GM19455 (cell line): Measurements from ENCODE around the gene CCDC33.

ENCODE experiments used
- ATAC-seq: cut with Tn5 transposase; IDR thresholded peaks from one replicate; pipeline ENCODE4 v1.9.1; 2021; ENCODE audit not compliant: unreplicated experiment

Gene CCDC33

DNA sequence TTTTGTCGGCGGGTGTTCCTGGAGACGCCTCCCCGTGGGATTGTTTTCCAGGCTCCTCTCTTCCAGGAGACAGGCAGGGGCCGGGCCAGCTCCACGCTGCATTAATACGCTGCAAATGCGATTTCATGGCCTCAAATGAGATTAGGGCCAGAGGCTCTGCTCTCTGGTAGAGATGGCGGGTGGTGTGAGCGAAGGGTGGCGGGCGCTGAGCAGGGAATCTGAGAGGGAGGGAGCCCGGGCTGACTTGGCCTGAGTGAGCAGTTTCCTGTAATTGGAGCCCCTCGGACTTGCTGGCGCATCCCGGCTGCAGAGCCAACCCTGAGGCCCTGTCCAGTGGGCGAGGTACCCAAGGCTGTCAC, 7.4 kb upstream of the CCDC33 start:
- ATAC-seq, result no peak

DNA sequence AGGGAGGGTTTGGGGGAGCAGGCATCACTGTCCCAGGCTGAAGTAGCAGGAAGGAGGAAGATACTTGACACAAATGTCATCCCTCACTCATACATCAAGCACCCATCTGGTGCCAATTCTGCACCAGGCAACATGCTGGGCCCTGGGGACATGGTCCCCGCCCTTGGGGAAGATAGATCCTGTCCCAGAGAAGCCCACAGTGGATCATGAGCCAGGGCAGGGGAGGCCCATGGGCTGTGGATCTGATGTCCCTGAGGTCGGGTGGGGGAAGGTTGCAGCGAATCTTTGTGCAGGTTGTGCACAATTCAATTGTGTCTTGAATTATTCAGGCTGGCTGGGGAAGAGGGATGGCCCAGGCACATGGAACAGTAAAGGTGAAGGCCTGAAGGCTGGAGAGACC, 6.4 kb upstream of the CCDC33 start:
- no peak for ATAC-seq

DNA sequence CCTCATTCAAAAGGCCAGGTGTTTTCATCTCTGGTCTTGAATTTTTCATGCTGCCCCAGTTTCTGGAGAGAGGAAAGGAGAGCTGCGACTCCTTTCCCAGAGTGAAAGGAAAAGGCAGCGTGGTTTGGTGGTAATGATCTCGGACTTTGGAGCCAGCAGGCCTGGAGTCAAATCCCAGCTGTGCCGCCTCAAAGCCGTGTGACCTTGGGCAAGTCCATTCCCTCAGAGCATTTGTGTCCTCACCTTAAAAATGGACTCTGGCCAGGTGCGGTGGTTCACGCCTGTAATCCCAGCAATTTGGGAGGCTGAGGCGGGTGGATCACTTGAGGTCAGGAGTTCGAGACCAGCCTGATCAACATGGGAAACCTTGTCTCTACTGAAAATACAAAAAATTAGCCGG, 4.7 kb upstream of the CCDC33 start:
- no peak for ATAC-seq

DNA sequence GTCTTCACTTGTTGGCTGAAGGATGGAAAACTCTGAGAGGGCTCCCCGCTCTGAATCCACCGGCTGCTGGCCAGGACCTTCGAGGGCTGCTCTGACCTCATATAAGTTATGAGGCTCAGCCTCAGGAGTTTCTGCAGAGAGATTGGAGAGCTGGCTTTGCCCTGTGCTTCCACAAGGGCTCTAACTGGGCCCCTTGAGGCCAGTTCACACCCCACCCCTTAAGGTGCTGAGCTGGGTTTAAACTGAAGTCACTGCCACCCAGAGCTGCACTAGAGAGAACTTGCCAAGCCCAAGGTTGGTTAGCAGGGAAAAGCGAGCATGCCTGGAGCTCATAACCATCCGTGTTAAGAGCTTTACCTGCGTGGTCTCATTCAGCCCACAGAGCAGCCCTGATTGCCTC, 2.8 kb upstream of the CCDC33 start:
- ATAC-seq, result no peak

DNA sequence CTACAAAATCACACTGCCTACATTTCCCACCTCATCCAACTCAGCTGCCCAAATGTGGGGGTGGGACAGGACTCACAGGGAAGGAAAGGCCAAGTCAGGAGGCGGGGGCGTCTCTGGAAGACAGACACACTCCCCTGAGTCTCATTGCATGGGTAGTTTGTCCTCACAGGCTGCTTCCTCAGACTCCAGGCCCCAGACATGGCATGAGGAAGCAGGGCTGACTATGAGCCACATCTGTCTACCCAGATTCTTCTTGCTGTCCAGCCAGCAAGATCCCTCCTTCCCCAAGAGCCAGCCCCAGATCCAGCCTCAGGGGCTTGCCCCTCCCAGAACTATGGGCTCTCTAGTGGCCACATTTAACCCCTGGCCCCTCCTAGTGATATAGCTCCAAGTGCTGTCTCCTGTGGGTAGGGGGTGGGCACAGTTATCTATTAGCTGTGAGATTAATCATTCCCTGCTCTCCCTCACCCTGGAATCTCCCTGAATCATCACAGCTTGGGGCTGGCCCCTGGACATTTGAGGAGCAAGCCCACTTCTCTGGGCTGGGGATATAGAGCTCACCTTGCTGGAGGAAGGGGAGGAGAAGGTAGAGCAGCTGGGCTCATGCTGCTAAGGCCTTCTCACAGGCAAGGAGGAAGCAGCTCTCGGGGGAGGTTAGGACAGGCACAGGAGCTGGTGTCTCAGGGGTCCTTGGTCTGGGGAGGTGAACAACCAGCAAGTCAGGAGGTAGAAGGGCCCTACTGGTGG, 2.1 kb upstream of the CCDC33 start:
- no peak for ATAC-seq

DNA sequence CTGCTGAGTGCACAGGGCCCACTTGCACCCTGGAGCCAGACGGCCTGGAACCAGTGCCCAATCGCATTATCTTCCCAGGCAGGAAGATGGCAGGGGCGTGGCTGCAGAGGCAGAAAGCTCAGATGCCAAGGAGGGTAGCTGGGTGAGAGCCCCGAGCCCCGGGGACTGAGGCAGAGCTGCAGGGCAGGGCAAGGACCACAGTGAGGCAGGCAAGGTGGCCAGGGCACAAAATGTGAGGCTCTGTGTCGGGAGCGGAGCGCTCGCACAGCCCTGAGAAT, 1.6 kb upstream of the CCDC33 start:
- ATAC-seq, result no peak

DNA sequence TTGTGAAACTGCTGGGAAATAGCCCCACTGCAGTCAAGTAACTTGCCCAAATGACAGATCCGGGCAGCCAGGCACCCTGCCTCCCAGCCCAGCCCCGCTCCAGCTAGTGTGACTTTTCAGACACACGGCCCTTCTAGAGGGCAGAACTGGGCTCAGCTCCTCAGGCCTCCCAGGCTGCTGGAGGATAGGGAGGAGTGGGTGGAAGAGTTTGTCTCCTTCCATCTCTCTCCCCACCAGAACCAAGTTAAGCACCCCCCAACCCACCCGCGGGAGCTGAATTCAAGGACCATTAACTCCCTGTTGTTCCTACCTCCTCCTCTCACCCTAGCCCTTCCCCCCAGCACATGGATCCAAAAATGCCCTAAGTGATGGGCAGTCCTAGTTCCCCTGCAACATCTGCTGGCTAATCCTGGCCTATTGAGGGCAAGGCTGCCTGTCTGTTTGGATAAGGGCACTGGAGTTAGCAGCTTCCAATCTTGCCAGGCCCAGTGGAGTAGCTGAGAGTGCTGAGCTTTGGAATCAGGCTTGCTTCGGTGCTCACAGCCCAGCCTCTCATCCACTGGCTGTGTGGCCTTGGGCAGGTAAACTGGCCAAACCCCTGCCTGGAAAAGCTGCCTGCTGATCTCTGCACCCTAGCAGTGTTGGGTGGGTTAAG, 3.1 kb downstream of the CCDC33 start:
- no peak for ATAC-seq

DNA sequence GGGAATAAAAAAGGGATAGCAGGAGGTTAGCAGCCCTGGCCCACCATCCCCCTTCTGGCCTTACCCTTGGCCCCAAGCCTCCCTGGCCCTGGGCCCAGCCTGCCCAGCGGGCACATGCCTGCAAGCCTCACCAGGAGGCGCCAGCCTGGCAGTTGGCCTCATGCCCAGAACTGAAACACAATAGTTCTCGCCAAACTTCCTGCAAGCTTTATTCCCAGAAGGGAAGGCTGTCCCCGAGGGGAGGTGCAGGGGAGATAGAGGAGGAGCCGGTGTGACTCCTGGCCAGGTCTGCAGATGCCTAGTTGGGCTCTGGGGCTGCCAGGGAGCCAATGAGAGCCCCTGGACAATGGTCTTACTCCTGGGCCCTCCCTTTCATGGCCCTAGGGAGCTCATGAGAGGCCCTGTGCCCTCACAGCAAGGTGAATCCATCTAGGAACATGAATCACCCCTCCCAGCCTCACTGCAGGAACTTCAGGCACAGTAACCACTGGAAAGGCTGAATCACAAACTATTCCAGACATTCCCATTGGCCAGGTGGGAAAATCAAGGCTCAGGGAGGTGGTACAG, 4.0 kb downstream of the CCDC33 start:
- ATAC-seq, result no peak

DNA sequence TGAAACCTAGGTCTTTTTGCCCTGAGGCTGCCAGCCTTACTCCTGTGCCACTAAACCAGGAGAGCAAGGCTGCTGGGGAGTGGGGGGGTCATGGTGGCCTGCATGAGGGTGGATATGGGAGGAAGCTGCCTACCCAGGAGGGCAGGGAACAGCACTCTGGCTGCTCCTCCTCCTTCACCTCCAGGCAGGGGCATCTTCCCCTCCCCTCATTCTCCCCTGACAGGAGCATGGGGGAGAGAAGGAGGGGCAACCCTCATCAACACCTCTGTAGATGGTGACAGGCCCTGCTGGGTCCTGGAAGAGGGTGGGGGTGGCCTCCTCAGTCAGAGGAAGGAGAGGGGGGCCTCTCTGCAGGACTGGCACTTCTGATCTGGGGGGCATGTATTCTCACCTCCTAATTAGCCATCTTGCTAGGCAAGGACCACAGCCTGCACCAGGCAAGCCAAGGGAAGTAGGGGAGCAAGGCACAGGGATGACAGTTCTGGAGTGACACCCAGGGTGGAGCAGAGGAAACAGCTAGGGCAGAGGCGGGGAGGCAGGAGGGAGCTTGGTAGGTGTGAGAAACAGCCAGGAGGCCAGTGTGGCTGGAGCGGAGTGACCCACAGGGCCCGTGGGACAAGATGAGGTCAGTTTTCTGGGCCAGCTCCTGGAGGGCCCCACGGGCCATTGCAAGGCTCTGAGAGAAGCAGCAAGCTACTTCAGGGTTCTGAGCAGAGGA, 4.9 kb downstream of the CCDC33 start:
- ATAC-seq, result no peak

DNA sequence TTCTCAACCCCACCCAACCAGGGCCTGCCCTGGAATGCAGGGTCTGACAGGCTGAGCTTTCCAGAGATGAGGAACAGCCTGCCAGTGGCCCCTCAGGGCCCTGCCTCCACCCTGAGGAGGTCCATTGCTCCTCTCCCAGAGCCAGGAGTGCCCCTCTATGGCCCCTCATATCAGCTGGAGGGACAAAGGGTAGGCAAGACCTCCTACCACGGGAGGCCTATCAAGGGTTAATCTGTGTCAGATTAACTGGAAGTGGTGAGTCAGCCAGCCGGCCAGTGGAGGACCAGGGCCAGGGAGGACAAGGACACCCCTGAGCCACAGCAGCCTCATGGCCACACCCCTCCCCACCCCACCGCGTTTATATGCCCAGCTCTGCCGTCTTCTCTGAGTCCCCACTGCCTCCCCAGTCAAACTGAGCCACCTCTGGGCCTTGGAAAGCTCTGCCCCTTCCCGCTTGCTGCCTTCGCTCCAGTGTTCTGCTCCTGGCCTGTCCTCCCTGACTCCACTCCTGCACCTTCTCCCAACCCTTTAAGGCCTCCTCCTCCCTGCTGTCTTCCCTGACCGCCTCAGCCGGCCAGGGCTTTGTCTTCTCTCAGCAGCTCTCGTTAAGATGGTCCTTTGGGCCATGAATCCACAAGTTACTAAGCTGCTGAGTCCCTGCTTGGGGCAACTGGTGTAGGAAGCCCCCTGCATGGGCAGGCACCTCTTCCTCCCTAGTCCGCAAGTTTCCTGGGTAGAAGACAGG, 6.5 kb downstream of the CCDC33 start:
- no peak for ATAC-seq

DNA sequence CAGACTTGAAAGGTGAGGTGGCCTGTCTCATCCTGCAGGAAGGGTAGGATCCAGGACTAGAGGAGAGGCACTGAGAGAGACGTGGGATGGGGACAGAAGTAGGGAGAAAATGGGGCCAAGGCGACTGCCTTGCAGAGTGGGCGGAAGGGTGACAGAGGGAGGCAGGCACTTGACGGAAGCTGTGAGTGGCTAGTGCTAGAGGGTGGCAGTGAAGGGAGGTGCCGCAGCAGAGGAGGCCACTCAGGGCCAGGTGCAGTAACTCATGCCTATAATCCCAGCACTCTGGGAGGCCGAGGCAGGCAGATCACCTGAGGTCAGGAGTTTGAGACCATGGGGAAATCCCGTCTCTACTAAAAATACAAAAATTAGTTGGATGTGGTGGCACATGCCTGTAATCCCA, 7.3 kb downstream of the CCDC33 start:
- no peak for ATAC-seq

DNA sequence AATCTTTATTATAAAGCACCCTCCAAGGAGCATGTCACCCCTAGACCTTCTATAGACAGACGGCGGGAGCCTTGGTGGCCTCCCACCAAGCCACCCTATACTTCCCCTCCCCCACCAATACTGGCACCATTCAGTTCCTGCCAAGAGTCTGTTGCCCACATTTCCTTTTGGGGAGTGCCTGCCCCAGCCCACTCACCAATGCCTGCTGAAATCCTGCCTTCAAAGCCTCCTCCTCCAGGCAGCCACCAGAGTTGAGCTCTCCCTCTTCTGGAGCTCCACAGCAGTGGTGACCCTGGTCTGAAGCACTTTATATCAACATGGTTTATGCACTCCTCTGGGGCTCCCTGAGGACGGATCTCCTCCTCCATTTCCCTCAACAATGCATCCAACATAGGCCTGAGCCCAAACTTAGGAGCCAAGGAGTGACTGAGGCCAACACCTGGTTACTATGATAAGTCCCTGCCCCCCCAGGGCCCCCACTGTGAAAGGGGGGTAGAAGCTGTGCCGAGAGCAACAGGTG, 8.8 kb downstream of the CCDC33 start:
- no peak for ATAC-seq

DNA sequence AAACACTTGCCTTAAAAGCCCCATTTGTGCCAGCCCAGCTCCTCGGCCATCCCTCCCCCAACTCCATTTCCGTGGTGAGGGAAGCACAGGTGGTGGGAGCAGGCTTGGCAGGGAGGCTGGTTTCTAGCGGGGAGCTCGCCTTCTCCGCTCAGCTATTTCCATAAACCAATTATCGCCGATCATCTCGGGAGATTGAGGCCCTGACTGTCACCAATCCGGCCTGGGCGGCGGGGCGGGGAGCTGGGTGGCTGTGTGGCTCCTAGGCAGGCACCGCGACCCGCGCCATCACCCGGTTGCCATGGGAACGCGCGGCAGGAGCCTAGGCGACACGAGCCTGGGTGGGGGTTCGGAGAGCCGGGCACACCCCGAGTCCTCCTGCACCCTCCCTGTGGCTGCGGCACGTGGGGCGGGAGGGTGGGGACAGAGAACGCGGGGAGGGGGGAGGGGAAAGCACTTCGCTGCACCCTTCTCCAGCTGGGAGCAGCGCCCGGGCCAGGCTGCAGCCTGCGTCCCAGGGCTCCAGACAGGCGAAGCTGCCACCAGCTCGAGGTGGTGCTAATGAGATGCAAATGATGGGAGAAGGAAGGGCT, 9.3 kb downstream of the CCDC33 start:
- no peak for ATAC-seq

DNA sequence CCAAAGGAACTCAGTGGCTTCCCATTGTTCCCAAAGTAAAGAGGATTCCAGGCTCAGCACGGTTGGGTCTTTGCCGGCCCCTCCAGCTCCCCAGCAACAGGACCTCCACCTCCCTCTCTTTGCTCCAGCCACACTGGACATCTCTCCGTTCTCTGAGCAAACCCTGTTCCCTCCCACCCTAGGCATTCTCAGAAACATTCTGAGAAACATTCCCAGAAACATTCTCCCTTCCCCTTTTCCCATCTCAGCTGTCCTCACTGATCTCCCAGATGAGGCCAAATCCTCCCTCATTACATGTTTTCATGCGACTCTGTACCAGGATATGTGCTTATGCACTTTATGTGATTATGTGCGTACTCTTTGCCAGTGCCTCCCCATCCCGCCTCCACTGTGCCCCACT, 14.1 kb downstream of the CCDC33 start:
- no peak for ATAC-seq

DNA sequence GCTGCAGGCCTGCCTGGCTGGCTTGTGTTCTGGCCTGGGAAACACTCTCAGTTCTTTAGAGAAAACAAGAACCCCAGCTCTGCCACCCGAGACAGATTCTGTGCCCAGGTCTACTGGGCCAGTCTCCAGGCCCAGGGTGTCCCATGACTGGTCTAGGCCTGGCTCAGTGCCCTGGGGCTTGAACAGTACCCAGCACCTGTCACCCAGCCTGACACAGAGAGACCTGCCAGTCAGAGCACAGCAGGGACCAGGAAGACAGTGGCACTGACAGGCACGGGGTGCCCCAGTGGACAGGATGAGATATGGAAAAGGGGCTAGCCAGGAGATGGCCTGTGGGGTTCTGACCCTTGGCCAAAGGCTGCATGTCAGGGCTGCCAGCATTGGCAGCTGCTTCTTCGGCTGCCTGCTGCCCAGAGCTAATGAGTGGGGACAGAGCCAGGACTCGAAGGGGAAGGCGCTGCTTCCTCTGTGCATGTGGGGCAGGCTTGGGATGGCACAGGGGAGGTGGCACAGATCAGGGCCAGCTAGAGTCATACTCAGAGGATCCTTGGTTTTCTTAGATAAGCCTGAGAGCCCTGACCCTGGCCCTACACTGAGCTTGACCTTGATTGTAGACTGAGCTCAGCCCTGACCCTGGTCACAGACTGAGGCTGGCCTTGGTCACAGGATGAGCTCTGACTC, 15.1 kb downstream of the CCDC33 start:
- ATAC-seq, result no peak

DNA sequence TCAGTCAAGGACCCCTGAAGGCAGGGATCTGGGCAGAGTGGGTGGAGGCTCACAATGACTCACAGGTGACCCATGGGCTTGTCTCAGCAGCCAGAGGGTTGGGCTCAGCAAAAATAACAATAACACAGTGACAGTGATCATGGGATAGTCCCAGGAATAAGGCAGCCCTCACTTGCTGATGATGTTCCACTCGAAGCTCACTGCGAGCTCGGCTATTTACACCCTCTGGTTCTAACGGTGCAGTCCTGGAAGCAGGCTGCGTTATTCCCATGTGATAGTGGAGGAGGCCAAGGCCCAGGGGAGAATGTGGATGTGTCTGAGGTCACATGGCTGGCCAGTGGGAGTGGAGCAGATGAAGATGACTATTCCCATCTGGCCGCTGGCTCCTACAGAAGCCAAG, 16.2 kb downstream of the CCDC33 start:
- ATAC-seq, result no peak

DNA sequence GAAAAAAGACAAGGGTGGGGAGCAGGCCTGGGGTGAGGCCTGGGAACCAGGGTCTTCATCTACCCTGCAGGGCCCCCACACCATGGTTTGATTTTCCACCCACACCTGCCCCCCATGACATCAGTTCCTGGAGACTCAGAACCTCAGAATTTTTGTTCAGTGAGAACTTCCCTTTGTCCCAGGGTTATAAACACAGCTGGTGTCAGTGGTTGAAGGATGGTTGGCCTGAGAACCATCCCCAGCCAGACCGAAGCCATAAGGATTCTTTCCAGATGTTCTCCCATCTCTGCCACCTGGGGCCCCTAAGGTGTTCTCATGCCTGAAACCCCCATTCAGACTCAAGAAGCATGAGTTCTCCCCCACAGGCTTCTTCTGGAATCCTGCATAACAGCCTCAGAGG, 16.6 kb downstream of the CCDC33 start:
- ATAC-seq, result no peak

DNA sequence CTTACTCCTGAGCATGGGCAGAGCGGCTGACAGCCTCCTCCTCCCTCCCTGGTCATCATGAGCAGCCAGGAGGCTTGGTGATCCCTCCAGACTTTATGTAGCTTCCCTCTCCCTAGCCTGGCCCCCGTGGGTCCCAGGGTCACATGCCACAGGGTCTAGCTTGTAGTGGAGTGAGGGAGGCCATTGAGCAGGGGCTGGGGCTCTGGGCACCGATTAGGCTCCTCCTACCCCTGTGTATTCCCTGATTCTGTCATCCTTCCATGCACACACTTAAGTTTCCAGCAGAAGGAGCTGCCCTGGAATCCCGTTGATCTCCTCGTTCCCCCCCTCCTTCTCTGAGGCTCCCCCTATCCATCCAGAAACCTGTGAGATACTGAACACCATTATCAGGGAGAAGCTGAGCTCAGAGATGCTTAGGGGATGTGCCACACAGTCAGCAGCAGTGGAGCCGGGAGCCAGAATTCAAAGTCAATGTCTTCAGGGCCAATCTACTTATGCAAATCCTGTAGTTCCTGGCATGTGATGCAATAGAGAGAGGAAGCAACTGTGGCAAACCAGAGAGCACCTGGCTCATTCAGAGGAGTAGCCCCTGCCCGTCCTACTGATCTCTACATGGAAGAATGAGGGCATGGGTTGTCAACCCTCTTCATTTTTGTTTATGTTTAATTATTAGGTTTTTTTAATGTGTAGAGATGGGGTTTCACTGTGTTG, 17.2 kb downstream of the CCDC33 start:
- ATAC-seq, result no peak

DNA sequence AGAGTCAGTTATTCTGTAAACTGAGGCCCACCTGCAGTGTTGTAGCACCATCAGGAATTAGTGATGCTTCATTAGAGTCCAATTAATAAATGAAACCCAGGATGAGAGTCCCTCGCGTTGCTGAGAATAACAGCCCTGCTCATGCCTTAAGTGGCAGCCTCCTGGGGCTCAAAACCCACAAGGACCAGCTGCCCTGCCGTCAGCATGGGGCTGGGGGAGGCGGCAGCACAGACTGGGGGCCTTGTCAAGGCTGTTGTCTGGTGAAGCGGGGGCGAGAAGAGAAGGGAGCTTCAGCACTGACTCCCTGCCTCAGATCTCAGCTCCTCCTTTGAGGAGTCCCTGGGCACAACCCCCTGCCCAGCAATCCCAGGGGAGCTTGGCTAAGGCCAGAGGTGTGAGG, 21.0 kb downstream of the CCDC33 start:
- no peak for ATAC-seq

DNA sequence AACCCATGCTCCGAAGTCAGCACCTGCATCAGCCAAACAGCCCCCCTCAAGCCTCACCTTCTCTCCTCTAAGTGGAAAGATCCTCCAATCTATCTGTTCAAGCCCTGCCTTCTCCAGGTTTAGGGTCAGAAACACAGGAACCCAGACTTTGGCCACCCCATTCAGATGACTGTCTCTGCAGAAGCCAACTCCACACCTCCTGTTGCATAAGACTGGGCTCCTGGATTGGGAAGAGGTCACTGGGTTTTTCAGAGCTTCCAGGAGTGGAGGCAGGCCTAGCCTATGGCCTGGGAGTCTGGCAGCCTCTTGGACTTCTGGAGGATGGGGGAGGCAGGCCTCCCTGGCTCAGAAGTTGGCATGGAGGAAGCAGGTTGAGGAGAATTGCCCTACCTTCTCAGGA, 21.5 kb downstream of the CCDC33 start:
- no peak for ATAC-seq
